Neuron (in vitro differentiated cells): Measurements from ENCODE around the gene BEND6.

Experiments
- H2AFZ ChIP-seq: one replicate; pipeline ENCODE4 v1.6.1; 2013; ENCODE audit warnings: low read depth, mild to moderate bottlenecking, inconsistent platforms, low read length, moderate library complexity
- H3K27me3 ChIP-seq: one replicate; pipeline ENCODE4 v1.6.1; 2013; ENCODE audit warnings: low read length; ENCODE audit not compliant: insufficient read depth
- H3K36me3 ChIP-seq: one replicate; pipeline ENCODE4 v1.6.1; 2013; ENCODE audit warnings: low read length; ENCODE audit not compliant: insufficient read depth
- H3K4me1 ChIP-seq: one replicate; pipeline ENCODE4 v1.6.1; 2013; ENCODE audit warnings: low read length; ENCODE audit not compliant: insufficient read depth
- H3K4me3 ChIP-seq: 2 replicates; pipeline ENCODE4 v1.5.1; 2013; ENCODE audit warnings: mild to moderate bottlenecking, low read length, moderate library complexity
- H3K9me3 ChIP-seq: one replicate; pipeline ENCODE4 v1.6.1; 2013; ENCODE audit warnings: low read length

The BEND6 gene

DNA sequence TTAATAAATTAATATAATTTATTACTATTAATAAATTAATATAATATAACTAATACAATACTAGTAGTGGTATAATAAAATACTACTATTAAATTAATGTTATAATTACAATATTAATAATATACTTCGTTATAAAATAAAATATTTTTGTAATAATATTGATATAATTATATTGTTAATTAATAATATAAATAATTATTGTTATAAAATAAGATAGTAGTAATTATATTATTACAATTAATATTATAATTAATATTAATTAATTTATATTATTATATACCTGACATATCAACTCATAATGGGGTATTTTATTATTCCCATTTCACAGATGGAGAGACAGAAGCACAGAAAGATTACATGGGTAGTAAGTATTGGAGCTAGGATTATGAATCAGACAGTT lies 8.9 kb downstream of the BEND6 start:
- Histone ChIP-seq H3K4me1 (no peaks in the 10 kb centered on the region), H3K27me3 (peaks cover 7% of the 10 kb centered on the region), H3K36me3 (no peaks in the 10 kb centered on the region), H3K9me3 (no peaks in the 10 kb centered on the region), H3K4me3 (no peak overlapping the region), H2AFZ (no peak overlapping the region)

DNA sequence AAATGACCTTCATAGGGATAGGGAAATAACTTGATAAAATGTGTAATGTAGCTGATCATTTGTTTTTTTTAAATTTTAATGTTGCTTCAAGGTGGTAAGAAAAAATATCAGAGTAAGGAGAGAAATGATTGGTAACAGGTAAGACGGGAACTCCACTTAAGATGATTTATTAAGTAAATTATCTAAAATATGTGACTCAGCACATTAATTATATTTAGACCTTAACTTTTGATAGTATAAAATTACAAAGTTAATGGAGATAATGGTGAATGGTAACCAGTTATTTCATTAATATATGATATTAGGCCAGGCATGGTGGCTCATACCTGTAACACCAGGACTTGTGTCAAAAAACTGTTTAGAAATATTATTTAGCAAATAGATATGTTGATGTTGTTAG lies 10.2 kb downstream of the BEND6 start:
- Histone ChIP-seq H2AFZ (no peak overlapping the region), H3K27me3 (peaks cover 6% of the 10 kb centered on the region), H3K36me3 (no peaks in the 10 kb centered on the region), H3K9me3 (no peaks in the 10 kb centered on the region), H3K4me1 (no peaks in the 10 kb centered on the region), H3K4me3 (no peak overlapping the region)

DNA sequence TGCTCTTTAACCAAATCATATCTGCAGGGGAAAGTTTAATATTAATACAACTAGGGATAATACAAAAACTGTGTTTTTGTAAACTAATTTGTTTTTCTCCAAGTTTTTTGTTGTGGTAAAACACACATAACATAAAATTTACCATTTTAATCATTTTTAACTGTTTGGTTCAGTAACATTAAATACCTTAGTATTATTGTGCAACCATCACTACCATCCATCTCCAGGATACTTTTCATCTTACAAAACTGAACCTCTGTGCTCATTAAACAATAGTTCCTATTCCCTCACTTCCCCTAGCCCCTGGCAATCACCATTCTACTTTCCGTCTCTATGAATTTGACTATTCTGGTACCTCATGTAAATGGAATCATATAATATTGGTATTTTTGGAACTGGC lies 15.9 kb downstream of the BEND6 start:
- no peaks in the 10 kb centered on the region for H3K4me1 ChIP-seq
- H2AFZ ChIP-seq, result no peak overlapping the region
- no peaks in the 10 kb centered on the region for H3K27me3 ChIP-seq
- peaks cover 1% of the 10 kb centered on the region for H3K9me3 ChIP-seq
- no peak overlapping the region for H3K4me3 ChIP-seq
- no peaks in the 10 kb centered on the region for H3K36me3 ChIP-seq

DNA sequence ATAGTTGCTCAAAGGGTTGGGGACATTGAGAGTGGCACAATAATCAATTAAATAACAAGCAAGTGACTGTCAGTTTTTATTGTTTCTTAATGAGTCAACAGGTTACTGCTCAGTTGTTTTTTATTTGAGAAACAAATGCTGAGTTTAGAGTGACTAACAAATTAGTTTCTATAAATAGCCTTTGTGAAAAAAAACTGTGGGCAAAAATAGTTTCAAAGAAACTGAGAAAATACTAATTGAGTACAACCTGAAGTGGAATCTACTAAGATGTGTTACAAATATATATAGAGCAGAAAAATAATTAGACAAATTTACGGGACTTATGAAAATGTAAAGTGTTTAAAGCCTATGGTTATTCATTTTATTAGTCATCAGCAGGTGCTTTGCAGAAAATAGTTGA lies 22.3 kb downstream of the BEND6 start:
- no peak overlapping the region for H3K4me3 ChIP-seq
- no peaks in the 10 kb centered on the region for H3K27me3 ChIP-seq
- H3K9me3 ChIP-seq, result peaks cover 2% of the 10 kb centered on the region
- no peak overlapping the region for H2AFZ ChIP-seq
- H3K4me1 ChIP-seq, result no peaks in the 10 kb centered on the region
- H3K36me3 ChIP-seq, result no peaks in the 10 kb centered on the region

DNA sequence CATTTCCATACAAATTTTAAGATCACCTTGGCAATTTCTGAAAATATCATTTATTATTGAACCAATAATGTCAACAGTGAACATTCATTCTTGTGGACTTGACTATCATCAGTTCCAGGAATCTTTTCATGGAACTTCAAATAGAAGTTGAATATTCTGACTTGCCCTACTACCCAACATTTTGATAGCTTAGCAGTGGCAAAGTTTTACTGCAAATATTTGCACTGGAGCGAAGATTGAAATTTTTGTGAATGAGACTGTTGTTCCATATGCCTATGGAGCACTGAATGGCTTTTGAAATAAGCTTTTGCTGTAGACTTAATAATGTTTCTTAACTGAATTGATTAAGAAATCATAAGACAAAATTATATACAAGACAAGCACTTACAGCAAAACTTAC lies 23.6 kb downstream of the BEND6 start:
- peaks cover 2% of the 10 kb centered on the region for H3K9me3 ChIP-seq
- H3K27me3 ChIP-seq, result no peaks in the 10 kb centered on the region
- H3K4me3 ChIP-seq, result no peak overlapping the region
- no peak overlapping the region for H2AFZ ChIP-seq
- no peaks in the 10 kb centered on the region for H3K4me1 ChIP-seq
- H3K36me3 ChIP-seq, result no peaks in the 10 kb centered on the region

DNA sequence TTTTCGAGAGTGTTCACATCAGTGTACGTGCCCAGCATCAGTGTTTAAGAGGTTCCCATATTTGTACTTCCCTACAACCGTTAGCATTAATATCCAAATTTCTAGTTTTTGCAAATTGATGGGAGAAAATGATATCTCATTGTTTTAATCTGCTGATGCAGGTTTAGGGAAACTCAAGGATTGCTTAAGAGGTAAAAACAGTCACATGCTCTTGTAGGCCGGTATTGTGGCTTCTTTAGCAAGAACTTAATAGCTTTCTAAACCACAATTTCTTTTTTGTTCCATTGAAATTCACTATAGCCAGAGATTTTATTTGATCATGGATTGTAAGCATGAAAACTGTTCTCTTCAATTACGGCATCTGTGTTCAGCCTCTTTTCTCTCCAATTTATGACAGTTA lies 29.5 kb downstream of the BEND6 start:
- H2AFZ ChIP-seq, result no peak overlapping the region
- H3K36me3 ChIP-seq, result no peaks in the 10 kb centered on the region
- no peaks in the 10 kb centered on the region for H3K4me1 ChIP-seq
- H3K4me3 ChIP-seq, result no peak overlapping the region
- H3K9me3 ChIP-seq, result no peaks in the 10 kb centered on the region
- H3K27me3 ChIP-seq, result no peaks in the 10 kb centered on the region

DNA sequence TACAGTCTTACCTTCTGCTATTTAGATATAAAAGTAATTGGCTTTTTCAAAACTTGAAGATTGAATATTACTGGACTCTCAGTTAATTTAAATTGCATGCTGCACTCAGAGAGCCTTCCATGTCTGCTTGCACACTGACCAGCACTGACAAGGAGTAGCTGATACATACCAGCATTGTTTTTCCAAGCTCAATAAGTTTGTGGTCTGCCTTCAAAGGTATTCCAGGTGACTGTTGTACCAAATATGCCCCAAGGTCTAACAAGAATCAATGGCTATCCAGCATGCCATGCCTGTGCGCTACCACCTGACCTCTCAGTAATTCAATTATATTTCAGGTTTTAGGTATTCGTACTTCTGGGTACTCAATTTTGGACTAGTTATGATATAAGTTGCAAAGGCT lies 30.0 kb downstream of the BEND6 start:
- no peak overlapping the region for H3K4me3 ChIP-seq

DNA sequence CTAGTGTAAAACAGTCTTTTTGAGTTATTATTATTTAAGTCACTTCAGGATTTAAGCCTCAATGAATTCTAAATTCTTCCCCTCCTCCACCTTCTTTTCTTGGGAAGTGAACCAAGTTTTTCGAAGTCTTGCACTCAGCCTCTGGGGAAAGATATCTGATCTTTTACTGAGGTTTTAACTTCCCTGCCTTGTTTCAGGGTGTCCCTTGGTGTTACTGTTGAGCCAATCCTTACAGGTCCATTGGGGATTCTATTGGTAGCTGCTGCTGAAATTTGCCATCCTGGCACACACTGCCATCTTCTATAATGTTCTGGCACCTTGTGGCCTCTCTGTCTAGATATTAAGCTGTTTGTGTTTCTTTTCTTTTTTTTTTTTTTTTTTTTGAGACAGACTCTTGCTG lies 31.7 kb downstream of the BEND6 start:
- H3K9me3 ChIP-seq, result no peaks in the 10 kb centered on the region
- H3K36me3 ChIP-seq, result no peaks in the 10 kb centered on the region
- no peaks in the 10 kb centered on the region for H3K4me1 ChIP-seq
- H3K27me3 ChIP-seq, result no peaks in the 10 kb centered on the region
- H3K4me3 ChIP-seq, result no peak overlapping the region
- H2AFZ ChIP-seq, result no peak overlapping the region

More for the DNA sequence above, 30.0 kb downstream of the BEND6 start:
- Histone ChIP-seq H3K27me3 (no peaks in the 10 kb centered on the region), H3K36me3 (no peaks in the 10 kb centered on the region), H3K4me1 (no peaks in the 10 kb centered on the region), H3K9me3 (no peaks in the 10 kb centered on the region), H2AFZ (no peak overlapping the region)

DNA sequence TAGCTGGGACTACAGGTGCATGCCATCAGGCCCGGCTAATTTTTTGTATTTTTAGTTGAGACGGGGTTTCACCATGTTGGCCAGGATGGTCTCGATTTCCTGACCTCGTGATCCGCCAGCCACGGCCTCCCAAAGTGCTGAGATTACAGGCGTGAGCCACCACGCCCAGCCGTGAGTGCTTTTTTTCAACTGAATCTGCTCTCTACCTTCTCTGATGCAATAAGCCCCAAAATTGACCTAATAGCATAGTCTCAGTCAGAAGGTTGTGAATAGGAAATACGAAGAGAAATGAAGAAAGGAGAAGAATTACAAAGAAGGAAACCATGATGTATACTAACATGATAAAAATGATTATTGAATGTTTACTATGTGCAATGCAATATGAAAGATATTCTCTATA lies 33.2 kb downstream of the BEND6 start:
- H3K4me3 ChIP-seq, result no peak overlapping the region
- H2AFZ ChIP-seq, result no peak overlapping the region
- no peaks in the 10 kb centered on the region for H3K36me3 ChIP-seq
- no peaks in the 10 kb centered on the region for H3K4me1 ChIP-seq
- H3K9me3 ChIP-seq, result no peaks in the 10 kb centered on the region
- no peaks in the 10 kb centered on the region for H3K27me3 ChIP-seq

DNA sequence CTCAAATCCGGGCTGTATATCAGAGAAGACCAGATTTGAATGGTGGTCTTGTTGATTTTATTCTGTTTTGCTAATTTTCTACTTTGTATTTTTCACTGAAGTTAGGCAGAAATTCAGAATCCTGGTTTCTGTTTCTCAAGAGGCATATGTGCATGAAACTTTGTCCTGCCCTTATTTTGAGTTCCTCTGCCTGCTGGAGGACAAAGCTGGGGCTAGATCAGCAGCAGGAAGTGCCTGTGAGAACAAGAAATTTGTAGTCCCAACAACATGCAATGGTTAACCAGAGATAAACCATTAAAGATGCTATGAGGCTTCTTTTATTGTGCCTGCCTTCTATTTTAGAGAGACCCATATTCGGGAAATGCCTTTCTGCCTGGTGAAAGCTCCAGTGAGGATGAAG lies 37.1 kb downstream of the BEND6 start:
- H3K4me3 ChIP-seq, result no peak overlapping the region

DNA sequence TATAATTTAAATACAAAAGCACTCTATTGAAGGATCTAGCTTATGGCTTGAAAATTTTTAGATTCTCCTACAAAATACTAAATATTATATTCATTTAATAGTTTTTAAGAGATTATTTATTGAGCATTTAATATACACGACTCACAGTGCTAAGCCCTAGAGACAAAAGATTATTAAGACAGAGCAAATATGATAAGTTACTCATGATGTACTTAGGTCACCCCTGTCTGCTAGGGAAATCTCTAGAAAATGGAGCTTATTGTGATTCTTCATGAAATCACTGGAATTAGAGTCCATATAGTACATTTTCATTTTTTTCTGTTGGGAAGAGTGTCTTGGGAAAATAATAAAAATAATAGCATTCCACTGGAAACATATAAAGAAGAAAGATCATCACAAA lies 37.8 kb downstream of the BEND6 start:
- no peaks in the 10 kb centered on the region for H3K27me3 ChIP-seq
- H3K4me1 ChIP-seq, result no peaks in the 10 kb centered on the region
- H3K4me3 ChIP-seq, result no peak overlapping the region
- H2AFZ ChIP-seq, result no peak overlapping the region
- no peaks in the 10 kb centered on the region for H3K9me3 ChIP-seq
- no peaks in the 10 kb centered on the region for H3K36me3 ChIP-seq

More for the DNA sequence above, 37.1 kb downstream of the BEND6 start:
- peak overlapping the region; percentile 32 for H2AFZ ChIP-seq
- no peaks in the 10 kb centered on the region for H3K4me1 ChIP-seq
- no peaks in the 10 kb centered on the region for H3K9me3 ChIP-seq
- no peaks in the 10 kb centered on the region for H3K36me3 ChIP-seq
- no peaks in the 10 kb centered on the region for H3K27me3 ChIP-seq

DNA sequence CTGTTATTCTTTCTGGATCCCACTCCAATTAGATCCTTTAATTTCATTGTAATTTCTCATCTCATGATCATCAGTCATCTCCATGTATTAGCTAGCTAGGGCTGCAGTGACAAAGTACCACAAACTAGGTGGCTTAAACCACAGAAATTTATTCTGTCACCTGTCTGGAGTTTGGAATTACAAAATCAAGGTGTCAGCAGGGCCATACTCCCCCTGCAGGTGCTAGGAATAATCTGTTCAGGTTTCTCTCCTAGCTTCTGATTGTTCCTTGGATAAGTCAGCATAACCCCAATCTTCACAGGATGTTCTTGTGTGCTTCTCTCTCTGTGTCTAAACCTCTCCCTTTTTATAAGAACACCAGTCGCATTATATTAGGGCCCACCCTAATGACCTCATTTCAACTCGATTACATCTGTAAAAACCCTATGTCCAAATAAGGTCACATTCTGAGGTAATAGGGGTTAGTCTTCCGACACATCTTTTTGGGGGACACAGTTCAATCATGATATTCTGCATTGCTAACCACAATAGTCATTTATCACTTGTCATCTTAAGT lies 40.5 kb downstream of the BEND6 start:
- H3K9me3 ChIP-seq, result peaks cover 3% of the 10 kb centered on the region

DNA sequence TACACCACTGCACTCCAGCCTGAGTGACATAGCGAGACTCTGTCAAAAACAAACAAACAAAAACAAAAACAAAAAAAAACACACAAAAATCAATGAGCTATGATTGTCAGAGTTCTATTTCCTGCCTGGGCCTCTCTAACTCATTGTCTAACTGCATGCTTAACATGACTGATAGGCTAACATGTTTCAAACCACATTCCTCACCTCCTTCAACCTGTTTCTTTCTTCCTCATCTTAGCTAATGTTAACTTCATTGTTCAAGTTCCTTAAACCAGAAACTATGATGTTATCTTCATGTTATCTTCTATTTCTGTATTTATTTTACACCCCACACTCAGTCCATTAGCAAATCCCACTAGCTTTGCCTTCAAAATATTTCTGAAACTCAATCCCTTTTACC lies 41.5 kb downstream of the BEND6 start:
- H3K4me3 ChIP-seq, result no peak overlapping the region
- no peaks in the 10 kb centered on the region for H3K4me1 ChIP-seq
- no peaks in the 10 kb centered on the region for H3K27me3 ChIP-seq
- H3K36me3 ChIP-seq, result no peaks in the 10 kb centered on the region
- H3K9me3 ChIP-seq, result peaks cover 3% of the 10 kb centered on the region
- H2AFZ ChIP-seq, result no peak overlapping the region

More for the DNA sequence above, 40.5 kb downstream of the BEND6 start:
- Histone ChIP-seq H2AFZ (no peak overlapping the region), H3K36me3 (no peaks in the 10 kb centered on the region), H3K27me3 (no peaks in the 10 kb centered on the region), H3K4me3 (no peak overlapping the region), H3K4me1 (no peaks in the 10 kb centered on the region)

DNA sequence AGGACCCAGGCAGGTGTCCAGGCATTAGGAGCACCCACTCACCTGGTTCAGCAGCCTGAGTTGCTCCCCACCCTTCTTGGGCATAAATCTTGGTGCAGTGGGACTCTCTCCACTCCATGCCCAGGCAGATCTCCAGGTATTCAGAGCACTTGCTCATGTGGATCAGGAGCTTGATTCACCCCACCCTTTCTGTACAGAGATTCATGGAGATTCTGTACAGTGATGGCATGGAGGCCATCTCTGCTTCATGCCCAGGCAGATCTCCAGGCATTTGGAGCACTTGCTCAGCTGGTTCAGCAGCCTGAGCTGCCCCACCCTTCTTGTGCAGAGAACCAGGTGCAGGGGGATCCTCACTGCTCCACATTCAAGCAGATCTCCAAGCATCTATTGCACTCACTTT lies 44.1 kb downstream of the BEND6 start:
- Histone ChIP-seq H2AFZ (no peak overlapping the region), H3K4me1 (no peaks in the 10 kb centered on the region), H3K4me3 (no peak overlapping the region), H3K27me3 (no peaks in the 10 kb centered on the region), H3K9me3 (peaks cover 3% of the 10 kb centered on the region), H3K36me3 (no peaks in the 10 kb centered on the region)
